ENCODE data around the gene MVB12B. TPM values are rescaled to one million over a fixed set of nuclear protein-coding genes. Genes with fewer than 3 reads are reported as not detected.
A peak's percentile ranks its signal among the peaks of the same experiment; 100 is the strongest.

The MVB12B gene
- total RNA-seq, 1 donor from 2014 or later: 0.26 TPM

DNA sequence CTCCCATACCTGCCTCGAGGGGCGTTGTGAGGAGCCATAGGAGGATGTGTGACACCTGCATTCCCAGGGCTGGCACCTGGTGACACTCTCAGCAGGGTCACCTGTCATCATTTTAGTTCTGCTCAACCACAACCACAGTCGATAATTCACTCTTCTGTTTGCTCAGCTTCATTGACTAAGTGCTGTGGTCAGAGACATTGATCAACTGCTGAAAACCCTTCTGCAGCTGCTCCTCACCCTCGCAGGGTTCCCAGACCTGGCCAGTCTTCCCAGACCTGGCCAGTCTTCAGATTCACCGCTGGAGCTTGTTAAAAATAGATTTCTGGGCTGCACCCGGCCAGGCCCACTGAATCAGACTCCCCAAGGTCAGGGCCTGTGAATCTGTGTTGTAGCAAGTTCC is 92.8 kb downstream of the MVB12B start:
- peak; percentile 76 for FAIRE-seq
- no peak for DNase-seq (ENCODE audit: low read depth)
- TF ChIP-seq, protein P1, sequence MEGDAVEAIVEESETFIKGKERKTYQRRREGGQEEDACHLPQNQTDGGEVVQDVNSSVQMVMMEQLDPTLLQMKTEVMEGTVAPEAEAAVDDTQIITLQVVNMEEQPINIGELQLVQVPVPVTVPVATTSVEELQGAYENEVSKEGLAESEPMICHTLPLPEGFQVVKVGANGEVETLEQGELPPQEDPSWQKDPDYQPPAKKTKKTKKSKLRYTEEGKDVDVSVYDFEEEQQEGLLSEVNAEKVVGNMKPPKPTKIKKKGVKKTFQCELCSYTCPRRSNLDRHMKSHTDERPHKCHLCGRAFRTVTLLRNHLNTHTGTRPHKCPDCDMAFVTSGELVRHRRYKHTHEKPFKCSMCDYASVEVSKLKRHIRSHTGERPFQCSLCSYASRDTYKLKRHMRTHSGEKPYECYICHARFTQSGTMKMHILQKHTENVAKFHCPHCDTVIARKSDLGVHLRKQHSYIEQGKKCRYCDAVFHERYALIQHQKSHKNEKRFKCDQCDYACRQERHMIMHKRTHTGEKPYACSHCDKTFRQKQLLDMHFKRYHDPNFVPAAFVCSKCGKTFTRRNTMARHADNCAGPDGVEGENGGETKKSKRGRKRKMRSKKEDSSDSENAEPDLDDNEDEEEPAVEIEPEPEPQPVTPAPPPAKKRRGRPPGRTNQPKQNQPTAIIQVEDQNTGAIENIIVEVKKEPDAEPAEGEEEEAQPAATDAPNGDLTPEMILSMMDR (IDR thresholded peaks at IDR 0.05; ENCODE audit: insufficient read depth, low read length, severe bottlenecking): no peak
- Histone ChIP-seq H3K36me3 (ENCODE audit: control insufficient read depth, insufficient read depth, low read length) (no peaks in the 10 kb centered on the region), H3K27me3 (ENCODE audit: control insufficient read depth, insufficient read depth, low read length) (no peaks in the 10 kb centered on the region), H3K4me3 (ENCODE audit: low read depth, low read length) (no peak overlapping the region)

DNA sequence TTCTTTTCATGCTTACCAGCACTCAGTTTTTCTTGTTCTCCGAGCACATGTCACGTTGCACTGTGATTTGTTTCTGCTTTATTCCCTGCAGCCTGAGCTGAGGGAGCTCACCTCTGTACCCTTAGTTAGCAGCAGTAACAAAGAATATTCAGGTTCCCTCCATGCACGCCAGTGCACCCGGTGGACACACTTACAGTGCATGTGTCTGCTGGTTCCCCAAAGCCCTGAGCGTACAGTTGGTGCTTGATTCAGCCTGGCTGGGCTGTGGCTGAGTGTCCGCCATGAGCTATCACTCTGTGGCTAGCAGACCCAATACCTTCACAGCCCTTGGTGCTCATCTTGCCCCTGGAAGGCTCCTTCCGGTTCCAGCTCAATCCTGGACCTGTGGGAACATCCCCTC is 93.5 kb downstream of the MVB12B start:
- TF ChIP-seq, protein P1 (IDR thresholded peaks at IDR 0.05; ENCODE audit: insufficient read depth, low read length, severe bottlenecking): no peak
- Histone ChIP-seq H3K27me3 (ENCODE audit: control insufficient read depth, insufficient read depth, low read length) (no peaks in the 10 kb centered on the region), H3K36me3 (ENCODE audit: control insufficient read depth, insufficient read depth, low read length) (no peaks in the 10 kb centered on the region), H3K4me3 (ENCODE audit: low read depth, low read length) (no peak overlapping the region)
- DNase-seq (ENCODE audit: low read depth) (no peak), FAIRE-seq (no peak)

DNA sequence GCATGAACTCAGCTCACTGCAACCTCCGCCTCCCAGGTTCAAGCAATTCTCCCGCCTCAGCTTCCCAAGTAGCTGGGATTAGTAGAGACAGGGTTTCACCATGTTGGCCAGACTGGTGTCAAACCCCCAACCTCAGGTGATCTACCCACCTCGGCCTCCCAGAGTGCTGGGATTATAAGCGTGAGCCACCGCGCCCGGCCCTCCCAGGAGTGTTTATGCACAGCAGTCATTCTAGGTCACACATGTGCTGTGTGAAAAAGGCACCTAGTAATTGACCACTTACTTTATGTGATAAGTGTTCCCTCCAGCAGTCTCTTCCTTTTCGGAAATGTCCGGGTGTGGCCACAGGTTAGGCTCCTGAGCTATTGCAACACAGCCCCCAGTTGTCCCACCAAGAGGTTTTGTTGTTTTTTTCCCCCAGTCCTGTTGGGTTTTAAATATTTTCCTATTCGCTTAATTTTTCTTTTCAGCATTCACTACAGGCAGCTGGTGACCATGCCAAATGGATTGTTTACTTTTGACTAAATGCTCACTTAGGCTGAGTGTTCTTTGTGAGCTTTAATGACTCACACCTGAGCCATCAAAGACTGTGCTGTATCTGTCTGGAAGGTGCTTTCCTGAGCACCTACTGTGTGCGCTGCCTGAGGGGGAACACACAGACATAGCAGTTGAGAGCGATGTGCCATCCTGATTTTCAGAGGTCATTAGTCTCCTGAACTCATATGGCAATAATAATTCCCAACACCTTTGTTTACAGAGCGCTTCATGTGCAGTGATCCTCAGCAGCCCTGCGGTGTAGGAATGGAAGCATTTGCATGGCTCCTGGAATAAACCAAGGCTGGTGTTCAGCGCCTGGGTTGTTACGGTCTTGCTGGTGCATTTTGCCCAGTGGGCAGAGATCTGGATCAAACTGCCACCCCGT is 94.3 kb downstream of the MVB12B start:
- FAIRE-seq (peak; percentile 60), DNase-seq (ENCODE audit: low read depth) (peak; percentile 96)
- TF ChIP-seq, protein P1 (IDR thresholded peaks at IDR 0.05; ENCODE audit: insufficient read depth, low read length, severe bottlenecking): no peak

DNA sequence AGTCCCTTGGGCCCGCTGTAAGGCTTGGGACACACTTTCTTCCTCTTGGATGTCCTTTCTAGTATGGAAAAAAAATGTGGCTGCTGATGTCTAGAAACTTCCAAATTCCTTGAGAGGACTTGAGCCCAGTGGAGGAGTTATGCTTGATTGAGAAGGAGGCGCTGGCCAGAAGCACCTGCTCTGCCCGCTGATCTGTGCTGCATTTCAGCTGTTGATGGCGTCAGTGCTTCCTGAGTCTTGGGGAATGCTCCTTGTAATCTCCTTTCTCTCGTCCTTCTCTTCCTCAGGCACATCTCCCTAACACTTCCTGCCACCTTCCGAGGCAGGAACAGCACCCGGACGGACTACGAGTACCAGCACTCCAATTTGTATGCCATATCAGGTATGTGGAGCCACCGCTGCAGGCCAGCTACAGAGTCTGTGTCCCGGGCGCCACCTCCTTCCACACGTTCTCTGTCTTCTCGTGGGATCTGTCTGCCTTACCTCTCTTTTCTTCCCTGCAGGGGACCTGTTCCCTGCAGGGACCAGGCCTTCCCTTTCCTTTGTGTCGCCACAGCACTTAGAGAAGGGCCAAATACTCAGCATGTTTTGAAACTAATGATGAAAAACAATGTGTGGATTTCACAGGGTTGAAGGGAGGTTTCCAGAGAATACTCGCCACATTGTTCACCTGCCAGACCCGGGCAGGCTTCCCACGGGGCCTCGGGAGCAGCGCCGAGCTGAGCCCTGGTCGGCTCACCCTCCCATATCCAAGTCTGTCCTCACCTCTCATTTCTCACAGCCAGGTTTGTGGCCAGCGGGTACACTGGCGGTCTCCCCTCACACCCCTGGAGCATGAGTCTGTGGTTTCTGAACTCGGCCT is 95.2 kb downstream of the MVB12B start:
- Histone ChIP-seq H3K4me3 (ENCODE audit: low read depth, low read length) (no peak overlapping the region), H3K36me3 (ENCODE audit: control insufficient read depth, insufficient read depth, low read length) (no peaks in the 10 kb centered on the region), H3K27me3 (ENCODE audit: control insufficient read depth, insufficient read depth, low read length) (no peaks in the 10 kb centered on the region)
- DNase-seq (ENCODE audit: low read depth): no peak
- no peak for FAIRE-seq
- TF ChIP-seq, protein P1 (IDR thresholded peaks at IDR 0.05; ENCODE audit: insufficient read depth, low read length, severe bottlenecking): no peak

More for the DNA sequence above, 94.3 kb downstream of the MVB12B start:
- no peaks in the 10 kb centered on the region for H3K36me3 ChIP-seq (ENCODE audit: control insufficient read depth, insufficient read depth, low read length)
- no peak overlapping the region for H3K4me3 ChIP-seq (ENCODE audit: low read depth, low read length)
- H3K27me3 ChIP-seq (ENCODE audit: control insufficient read depth, insufficient read depth, low read length): no peaks in the 10 kb centered on the region

DNA sequence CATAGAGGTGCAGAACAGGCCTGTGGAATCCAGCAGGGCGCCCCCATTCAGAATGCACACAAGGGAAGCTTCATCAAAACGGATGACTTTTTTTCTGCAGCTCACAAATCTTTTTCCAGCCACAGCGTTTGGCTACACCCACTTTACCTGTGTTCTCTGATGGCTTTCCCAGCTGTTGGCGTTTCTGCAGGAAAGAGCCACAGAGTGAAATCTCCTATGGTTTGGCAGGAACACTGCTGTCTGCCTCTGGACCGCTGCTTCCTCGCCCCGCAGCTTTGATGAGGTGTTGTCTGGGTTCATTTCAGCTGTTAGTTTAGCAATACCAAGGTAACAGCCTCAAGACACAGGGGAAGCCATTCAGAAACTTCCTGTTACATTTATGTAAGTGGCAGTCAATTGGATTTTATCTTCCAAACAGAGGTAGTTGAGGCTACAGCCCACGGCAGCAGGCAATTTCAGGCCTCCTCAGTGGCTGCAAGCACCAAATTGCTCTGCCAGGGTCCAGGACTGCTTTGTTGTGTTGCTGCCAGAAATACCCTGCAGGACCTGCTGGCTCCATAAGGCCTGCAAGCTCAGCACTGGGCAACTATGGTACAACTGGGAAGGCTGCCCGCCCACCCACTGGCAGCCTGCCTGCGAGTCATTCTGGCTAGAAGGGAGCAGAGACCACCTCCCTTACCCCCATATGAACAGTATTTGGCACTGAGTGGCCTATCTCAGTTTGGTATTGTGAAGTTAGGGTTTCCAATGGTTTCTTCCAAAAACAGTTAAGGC is 96.7 kb downstream of the MVB12B start:
- no peaks in the 10 kb centered on the region for H3K36me3 ChIP-seq (ENCODE audit: control insufficient read depth, insufficient read depth, low read length)
- no peak overlapping the region for H3K4me3 ChIP-seq (ENCODE audit: low read depth, low read length)
- no peak for FAIRE-seq
- DNase-seq (ENCODE audit: low read depth): peak; percentile 7
- no peaks in the 10 kb centered on the region for H3K27me3 ChIP-seq (ENCODE audit: control insufficient read depth, insufficient read depth, low read length)
- TF ChIP-seq, protein P1 (IDR thresholded peaks at IDR 0.05; ENCODE audit: insufficient read depth, low read length, severe bottlenecking): no peak

All from bronchial epithelial cell (primary cell).